GM12878 (cell line): ENCODE results near the gene ZNF212. TPM values are rescaled to one million over a fixed set of nuclear protein-coding genes. Genes with fewer than 3 reads are reported as not detected.

Source experiments
- BACH1 ChIP-seq: fragments of 450-650 bp; IDR thresholded peaks from 2 replicates; pipeline ENCODE4 v1.6.1; 2017; ENCODE audit warnings: mild to moderate bottlenecking, borderline replicate concordance
- BCL11A ChIP-seq: IDR thresholded peaks from 2 replicates; pipeline ENCODE4 v1.6.1; 2011; ENCODE audit warnings: low read depth, low read length
- EED ChIP-seq: sonication (generic); IDR thresholded peaks from 2 replicates; pipeline ENCODE4 v1.6.1; 2016; ENCODE audit warnings: antibody characterized with exemption, low read depth
- ELK1 ChIP-seq: IDR thresholded peaks from 2 replicates; pipeline ENCODE4 v1.6.1; 2012; ENCODE audit warnings: low read depth, low read length, improper control_type of control experiment
- EP300 ChIP-seq, 2 experiments: fragments of 150-350 bp in 1 of 2; IDR thresholded peaks; 2 replicates each; pipeline ENCODE4 v1.6.1; 2011 to 2012; ENCODE audit warnings: low read depth in 2 of 2, low read length in 2 of 2, borderline replicate concordance in 1 of 2, improper control_type of control experiment in 1 of 2, inconsistent platforms in 1 of 2; ENCODE audit not compliant: control insufficient read depth in 1 of 2
- ETV6 ChIP-seq, 2 experiments: fragments of 450-650 bp in 1 of 2; IDR thresholded peaks in 1 of 2; conservative IDR thresholded peaks in 1 of 2; 2 replicates each; pipeline ENCODE4 v1.6.1; 2014; ENCODE audit warnings: antibody characterized with exemption in 1 of 2, borderline replicate concordance in 1 of 2, low read depth in 1 of 2, mild to moderate bottlenecking in 1 of 2, moderate library complexity in 1 of 2
- KDM1A ChIP-seq: fragments of 200-600 bp; sonication (generic); IDR thresholded peaks from 2 replicates; pipeline ENCODE4 v1.6.1; 2016; ENCODE audit warnings: borderline replicate concordance
- PML ChIP-seq: IDR thresholded peaks from 2 replicates; pipeline ENCODE4 v1.6.1; 2012; ENCODE audit warnings: low read length, inconsistent platforms
- RBBP5 ChIP-seq: fragments of 200-600 bp; sonication (generic); conservative IDR thresholded peaks from 2 replicates; pipeline ENCODE4 v1.6.1; 2016
- RCOR1 ChIP-seq: conservative IDR thresholded peaks from 2 replicates; pipeline ENCODE4 v1.6.1; 2012; ENCODE audit warnings: low read depth, low read length, improper control_type of control experiment
- RELA ChIP-seq: fragments of 450-650 bp; IDR thresholded peaks from 2 replicates; pipeline ENCODE4 v1.8.0; 2014; ENCODE audit warnings: borderline replicate concordance; ENCODE audit not compliant: partially characterized antibody
- RELB ChIP-seq: fragments of 450-650 bp; IDR thresholded peaks from 2 replicates; pipeline ENCODE4 v1.6.1; 2017; ENCODE audit warnings: low read depth, mild to moderate bottlenecking, moderate library complexity
- TAF1 ChIP-seq: IDR thresholded peaks from 2 replicates; pipeline ENCODE4 v1.6.1; 2011; ENCODE audit warnings: mild to moderate bottlenecking, low read depth, low read length, borderline replicate concordance
- TCF12 ChIP-seq: IDR thresholded peaks from 2 replicates; pipeline ENCODE4 v1.6.1; 2011; ENCODE audit warnings: low read depth, mild to moderate bottlenecking, low read length
- TCF7 ChIP-seq: IDR thresholded peaks from 2 replicates; pipeline ENCODE4 v1.6.1; 2014; ENCODE audit warnings: antibody characterized with exemption, borderline replicate concordance
- ZBTB4 ChIP-seq: fragments of 450-650 bp; formaldehyde crosslinking; IDR thresholded peaks from 2 replicates; pipeline ENCODE4 v1.4.0; 2022; ENCODE audit warnings: mild to moderate bottlenecking, moderate library complexity
- ZNF274 ChIP-seq: IDR thresholded peaks from one replicate; pipeline ENCODE4 v1.8.0; 2011; ENCODE audit not compliant: insufficient read length, insufficient read depth
- ZZZ3 ChIP-seq: IDR thresholded peaks from 2 replicates; pipeline ENCODE4 v1.6.1; 2011; ENCODE audit warnings: low read depth; ENCODE audit not compliant: control insufficient read depth, insufficient read length
- polyA plus RNA-seq, 11 experiments: library from polyadenylated mRNA; depleted of rRNA in 4 of 11; unstranded in 6 of 11; stranded (reverse) in 5 of 11; fragments of >200 nt; fragmentation: Nextera tagmentation in 4 of 11; fragmentation: Illumina TruSeq in 1 of 11; extraction: Ambion mirVana in 4 of 11; extraction: Trizol in 1 of 11; gene quantifications; 1 replicate in 1 of 11; 2 replicates in 10 of 11; pipeline versions ENCODE4 v1.2.1 to v1.2.3, GENCODE V29; 2011 to 2016; ENCODE audit warnings: inconsistent platforms in 2 of 11, missing spikeins in 2 of 11, low read depth in 1 of 11
- total RNA-seq, 4 experiments: library from RNA; depleted of rRNA in 3 of 4; stranded (reverse); fragments of >200 nt in 3 of 4; fragmentation: Illumina TruSeq in 1 of 4; extraction: Trizol in 1 of 4; gene quantifications; 2 replicates each; pipeline versions ENCODE4 v1.2.1 to v1.2.3, GENCODE V29; 2013 to 2021

The ZNF212 gene
- total and polyA plus RNA-seq, 10 of the 15 experiments (the other 5 are each of a cell fraction or from before 2014, with no cell fraction given) = 1.2 to 11.6 (median 5.4) TPM

DNA sequence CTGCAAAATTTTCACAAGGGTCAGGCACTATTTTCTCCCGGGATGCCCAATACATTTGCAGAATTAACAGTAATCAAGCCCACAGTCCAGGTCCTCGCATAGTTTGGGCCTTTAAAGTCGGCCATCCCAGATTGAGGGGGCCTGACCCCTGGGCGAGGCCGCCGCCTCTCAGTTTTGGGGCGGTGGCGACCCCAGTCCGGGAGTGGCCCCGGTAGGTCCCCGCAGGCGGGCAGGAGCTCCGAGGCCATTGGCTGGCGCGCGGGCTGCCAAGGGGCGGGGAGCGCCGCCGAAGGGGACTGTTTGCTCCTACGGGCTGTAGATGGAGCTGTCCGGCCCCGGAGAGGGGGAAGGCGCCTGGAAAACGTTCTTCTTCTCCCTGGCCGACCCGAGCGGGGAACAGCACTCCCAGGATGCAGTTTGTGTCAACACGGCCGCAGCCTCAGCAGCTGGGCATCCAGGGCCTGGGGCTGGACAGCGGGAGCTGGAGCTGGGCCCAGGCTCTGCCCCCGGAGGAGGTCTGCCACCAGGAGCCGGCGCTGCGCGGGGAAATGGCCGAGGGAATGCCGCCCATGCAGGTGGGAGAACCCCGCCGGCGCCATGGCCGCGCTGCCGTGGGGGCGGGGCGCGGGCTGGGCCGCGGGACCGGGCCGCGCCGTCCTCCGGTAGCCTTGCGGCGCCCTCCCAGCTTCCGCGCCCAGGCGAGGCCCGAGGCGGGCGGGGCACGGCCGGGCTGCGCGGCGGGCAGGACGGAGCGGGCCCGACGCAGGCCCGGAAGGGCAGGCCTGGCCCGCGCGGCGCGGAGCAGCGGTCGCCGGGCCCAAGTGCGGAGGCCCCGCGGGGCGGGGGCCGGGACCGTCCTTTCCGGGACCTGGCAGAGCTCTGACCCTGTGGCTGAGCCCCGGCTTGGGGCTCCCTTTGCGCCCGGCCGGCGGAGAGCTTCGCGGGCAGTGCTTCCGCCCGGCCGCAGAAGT, 44.0 kb upstream of the ZNF212 start, which contains the start of gene ZNF282 (continued):
- TF ChIP-seq PML (no peak; the same call in 1 of the 2 replicates), BACH1 (no peak), TAF1 (peak; percentile 63; the same call in 1 of the 2 replicates), ZNF274 (no peak), EED (peak; percentile 92), BCL11A (0 out of 2 replicates have a peak, but pooled peaks have one; percentile 4), RBBP5 (no peak), EP300 (IDR thresholded peaks at IDR 0.05; ENCODE audit: borderline replicate concordance in 1 of 2, control insufficient read depth in 1 of 2, low read depth in 2 of 2, low read length in 2 of 2) (no peak), TCF7 (no peak), ELK1 (no peak), ZZZ3 (no peak), RELB (peak; percentile 88), RCOR1 (no peak; the same call in 1 of the 2 replicates), RELA (peak; percentile 15), TCF12 (peak; percentile 46; the same call in 1 of the 2 replicates), ETV6 (conservative IDR thresholded peaks at IDR 0.05 in 1 of 2, IDR thresholded peaks at IDR 0.05 in 1 of 2; ENCODE audit: borderline replicate concordance in 1 of 2, low read depth in 1 of 2) (no peak), KDM1A (no peak), ZBTB4 (CRISPR knock-in tag) (no peak)
